OCI-LY3 (cell line): ENCODE data around the gene IRGQ.

ENCODE experiments used
- EZH2phosphoT487 ChIP-seq: fragments of 200-600 bp; shearing (Covaris generic); IDR thresholded peaks from 2 replicates; pipeline ENCODE4 v1.6.1; 2018; ENCODE audit warnings: antibody characterized with exemption, mixed run types, low read depth
- TF ChIP-seq, protein P1 (sequence below): fragments of 200-600, 300-600 bp; sonication (generic); IDR thresholded peaks from 2 replicates; pipeline ENCODE4 v1.5.1; 2014; ENCODE audit warnings: antibody characterized with exemption, low read length, low read depth

DNA sequence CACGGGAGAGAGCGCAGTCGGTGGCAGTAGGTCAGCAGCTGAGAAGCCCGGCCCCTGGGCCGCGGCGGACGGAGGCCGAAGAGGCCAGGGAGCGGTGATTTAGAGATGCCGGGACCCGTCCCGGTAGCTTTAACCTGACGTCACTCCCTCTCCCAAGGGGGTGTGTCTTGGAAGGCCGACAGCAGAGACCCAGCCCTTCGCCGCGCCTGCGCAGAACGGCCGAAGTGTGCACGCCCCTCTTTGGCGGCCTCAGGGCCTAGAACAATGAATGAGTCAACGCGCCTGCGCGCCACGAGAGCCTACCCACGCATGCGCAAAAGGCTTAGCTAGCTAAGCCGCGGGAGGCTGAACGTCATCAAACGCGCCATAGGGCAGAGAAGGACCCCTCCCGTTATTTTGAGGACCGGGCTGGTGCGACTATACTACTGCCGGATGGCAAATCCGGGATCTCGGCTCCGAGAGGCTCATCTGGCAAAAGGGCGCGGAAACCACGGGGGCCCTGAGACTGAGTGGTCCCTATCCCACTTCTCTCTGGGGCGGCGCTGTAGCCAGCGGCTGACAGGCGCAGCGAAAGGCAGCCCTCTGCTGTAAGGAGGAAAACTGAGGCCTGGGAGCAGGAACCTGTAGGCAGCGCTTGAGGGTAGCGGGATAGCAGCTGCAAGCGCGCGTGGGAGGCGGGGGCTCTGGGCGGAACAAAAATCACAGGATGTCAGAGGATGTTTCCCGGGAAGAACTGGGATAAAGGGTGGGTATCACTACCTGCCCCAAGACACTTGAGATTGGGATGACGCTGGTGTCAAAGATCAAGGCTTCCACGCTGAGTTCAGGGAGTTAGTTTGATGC is at the start of gene IRGQ, which contains the start of gene ZNF576:
- TF ChIP-seq, protein P1, sequence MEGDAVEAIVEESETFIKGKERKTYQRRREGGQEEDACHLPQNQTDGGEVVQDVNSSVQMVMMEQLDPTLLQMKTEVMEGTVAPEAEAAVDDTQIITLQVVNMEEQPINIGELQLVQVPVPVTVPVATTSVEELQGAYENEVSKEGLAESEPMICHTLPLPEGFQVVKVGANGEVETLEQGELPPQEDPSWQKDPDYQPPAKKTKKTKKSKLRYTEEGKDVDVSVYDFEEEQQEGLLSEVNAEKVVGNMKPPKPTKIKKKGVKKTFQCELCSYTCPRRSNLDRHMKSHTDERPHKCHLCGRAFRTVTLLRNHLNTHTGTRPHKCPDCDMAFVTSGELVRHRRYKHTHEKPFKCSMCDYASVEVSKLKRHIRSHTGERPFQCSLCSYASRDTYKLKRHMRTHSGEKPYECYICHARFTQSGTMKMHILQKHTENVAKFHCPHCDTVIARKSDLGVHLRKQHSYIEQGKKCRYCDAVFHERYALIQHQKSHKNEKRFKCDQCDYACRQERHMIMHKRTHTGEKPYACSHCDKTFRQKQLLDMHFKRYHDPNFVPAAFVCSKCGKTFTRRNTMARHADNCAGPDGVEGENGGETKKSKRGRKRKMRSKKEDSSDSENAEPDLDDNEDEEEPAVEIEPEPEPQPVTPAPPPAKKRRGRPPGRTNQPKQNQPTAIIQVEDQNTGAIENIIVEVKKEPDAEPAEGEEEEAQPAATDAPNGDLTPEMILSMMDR, result no peak
- no peak for TF ChIP-seq EZH2phosphoT487
